Stimulated activated CD4-positive, alpha-beta T cell treated with anti-CD3 and anti-CD28 coated beads, TNF-alpha, amount 100 ng/mL, for 48 hours (primary cell): ENCODE data around the gene DAPK2.
A peak's percentile ranks its signal among the peaks of the same experiment; 100 is the strongest.

Experiments used
- DNase-seq, 3 donors: peaks; one replicate each; pipeline ENCODE4 v3.0.0-alpha.2; 2020; ENCODE audit warnings: low read depth in 3 of 3

DAPK2 gene

DNA sequence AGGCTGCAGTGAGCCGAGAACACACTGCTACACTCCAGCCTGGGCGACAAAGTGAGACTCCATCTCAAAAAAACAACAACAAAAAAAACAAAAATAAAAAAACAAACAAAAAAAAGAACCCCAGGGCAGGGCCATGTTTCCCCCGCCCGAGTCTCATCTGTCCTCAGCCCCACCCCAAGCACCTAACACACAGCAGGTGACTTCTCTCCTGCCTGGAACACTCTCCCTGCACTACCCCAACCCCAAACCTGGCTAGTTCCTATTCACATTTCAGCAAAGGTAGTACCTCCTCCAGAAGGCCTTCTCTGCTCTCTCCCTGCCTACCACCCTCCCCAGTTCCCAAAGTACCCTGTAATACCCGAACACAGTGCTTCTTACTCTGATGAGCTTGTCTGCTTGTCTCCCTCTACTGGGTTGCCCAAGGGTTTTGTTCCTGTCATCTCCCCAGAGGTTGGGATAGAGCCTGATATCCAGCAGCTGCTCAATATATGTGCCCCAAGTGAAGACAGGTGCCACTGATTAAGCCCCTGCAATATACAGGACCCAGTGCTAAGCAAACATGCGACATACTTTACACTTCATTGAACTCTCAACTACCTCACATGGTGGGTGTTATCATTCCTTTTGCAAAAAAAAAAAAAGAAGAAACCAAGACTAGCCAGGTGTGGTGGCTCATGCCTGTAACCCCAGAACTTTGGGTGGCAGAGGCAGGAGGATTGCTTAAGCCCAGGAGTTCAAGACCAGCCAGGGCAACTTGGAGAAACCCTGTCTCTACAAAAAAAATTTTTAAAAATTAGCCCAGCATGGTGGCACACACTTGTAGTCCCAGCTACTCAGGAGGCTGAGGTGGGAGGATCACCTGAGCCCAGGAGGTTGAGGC, 103.6 kb downstream of the DAPK2 start:
- DNase-seq = no peak

DNA sequence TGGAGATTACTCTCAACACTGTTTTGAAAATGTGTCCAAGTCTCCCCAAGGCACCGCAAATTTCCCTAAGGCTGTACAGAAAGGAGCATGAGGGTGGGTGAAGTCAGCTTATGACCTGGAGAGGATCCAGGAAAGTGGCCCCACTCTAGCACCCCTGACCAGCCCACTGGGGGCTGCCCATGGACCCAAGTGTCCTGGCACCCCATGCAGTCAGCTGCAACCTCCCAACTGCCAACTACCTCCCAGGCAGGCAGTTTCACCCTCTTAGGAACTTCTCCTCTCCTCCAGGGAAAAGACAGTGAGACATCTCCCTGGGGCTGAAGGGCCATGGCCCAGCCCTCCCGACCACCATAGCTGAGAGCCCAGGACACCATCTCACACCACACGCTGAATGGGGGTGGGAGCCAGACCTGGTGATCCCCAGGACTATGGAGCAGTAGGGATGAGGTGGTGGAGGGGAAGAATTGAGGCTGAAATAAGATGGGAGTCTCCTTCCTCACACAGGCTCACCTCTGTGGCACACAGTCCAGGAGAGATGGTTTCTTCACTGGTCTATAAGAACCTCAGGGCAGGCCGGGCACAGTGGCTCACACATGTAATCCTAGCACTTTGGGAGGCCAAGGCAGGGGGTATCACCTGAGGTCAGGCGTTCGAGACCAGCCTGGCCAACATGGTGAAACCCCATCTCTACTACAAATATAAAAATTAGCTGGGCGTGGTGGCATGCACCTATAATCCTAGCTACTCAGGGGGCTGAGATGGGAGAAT, 104.4 kb downstream of the DAPK2 start:
- no peak for DNase-seq

DNA sequence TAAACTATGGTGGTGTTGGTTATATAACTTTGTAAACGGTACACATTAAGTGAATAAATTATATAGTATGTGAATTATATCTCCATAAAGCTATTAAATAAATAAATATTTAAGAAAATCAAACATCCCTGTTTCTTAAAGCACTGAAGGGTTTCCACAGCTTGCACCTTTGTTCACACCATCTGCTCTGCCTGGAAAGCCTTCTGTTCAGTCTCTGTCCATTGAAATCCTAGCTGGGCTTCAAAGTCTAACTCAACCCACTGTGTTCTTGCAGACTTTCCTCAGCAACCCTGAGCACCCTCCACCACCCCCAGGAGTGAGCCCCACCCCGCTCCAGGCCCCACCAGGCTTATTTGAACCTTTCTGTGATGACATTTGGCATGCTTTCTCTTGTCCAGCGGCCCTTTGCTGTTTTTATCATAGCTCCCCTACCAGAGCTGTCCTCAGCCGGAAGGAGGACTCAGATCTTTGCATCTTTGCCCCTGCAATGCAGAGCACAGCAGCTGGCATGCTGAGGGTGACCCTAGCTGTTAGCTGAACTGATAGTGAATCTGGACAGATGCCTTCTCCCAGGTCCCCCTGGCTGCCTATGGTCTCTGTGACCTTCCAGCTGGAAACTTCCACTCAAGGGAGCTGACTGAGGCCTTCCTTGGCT, 105.2 kb downstream of the DAPK2 start:
- DNase-seq = no peak

DNA sequence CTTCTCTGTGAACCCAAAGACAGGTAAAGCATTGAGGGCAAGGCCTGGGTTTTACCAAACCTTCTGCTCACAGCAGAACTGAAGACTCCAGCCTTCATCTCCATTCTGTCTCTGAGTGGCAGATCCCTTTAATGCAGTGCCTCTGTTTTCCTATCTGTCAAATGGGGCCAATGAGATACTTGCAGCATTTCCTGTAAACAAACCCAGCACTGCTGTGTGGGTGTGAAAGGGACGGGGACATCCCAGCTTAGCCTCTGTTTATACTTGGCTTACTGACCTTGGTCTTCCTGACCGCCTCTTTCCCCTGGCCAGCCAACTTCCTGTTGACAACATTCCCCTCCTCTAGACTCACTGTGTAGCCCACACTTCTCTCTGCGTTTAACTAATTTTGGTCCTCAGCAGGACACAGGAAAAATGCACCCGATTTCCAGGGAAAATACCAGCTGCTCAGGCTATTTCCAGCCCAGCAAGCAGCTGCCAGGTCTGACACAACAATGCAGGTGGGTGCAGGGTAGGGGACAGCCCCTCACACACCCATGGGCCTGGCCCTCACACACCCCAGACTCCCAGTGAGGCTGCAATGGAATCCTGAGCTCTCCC, 106.7 kb downstream of the DAPK2 start:
- DNase-seq = no peak

DNA sequence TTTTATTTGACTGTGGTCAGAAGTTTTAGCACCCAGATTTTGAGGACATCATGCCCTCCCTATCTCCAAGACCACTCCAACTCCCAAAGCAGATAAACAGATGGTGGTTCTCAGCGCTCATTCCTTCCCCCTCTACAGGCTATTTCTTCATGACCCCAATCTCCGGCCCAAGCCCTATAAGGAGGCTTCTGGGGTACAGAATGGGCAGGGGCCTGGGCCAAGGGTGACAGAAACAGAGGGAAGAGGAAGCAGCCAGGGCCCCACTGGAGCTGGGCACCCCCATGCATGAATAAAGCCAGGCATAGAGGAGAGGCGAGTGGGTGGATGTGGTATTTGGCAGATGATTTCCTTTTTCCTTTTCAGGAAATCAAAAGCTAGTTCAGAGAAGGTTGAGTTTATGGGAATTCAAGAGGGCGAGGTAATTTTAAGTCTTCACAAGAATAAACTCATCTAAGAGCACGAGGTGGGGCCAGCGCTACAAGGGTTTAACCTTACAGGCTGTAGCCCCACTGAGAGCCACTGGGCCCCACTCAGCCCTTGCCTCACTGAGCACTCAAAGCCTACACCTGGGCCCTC, 107.7 kb downstream of the DAPK2 start:
- DNase-seq = peak in 1 of 3 donors; percentile 20

DNA sequence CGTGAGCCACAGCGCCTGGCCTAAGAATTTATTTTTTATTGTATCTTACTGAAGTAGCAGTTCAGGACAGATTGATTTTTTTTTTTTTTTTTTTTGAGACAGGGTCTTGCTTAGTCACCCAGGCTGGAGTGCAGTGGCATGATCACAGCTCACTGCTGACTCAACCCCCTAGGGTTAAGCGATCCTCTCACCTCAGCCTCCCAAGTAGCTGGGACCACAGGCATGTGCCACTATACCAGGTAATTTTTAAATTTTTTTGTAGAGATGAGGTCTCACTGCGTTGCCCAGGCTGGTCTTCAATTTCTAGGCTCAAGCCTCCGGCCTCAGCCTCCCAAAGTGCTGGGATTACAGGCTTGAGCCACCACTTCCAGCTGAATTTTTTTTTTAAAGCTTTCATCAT, 112.8 kb downstream of the DAPK2 start:
- DNase-seq = peak in 1 of 3 donors; percentile 8

DNA sequence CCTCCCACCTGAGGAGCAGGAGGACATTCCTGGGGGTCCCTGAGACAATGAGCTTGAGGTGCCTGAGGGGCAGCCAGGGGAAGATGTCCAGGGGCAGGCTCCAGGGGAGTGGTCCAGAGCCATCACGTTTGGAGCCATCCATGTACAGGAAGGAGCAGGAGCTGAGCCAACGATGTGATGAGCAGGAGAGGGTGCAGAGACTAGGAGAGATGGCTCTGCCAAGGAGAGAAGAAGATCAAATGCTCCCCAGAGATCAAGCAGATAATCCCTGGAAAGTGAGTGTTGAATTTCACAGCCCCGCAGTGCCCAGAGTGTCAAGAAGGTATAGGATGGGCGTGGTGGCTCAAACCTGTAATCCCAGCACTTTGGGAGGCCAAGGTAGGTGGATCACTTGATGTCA, 114.7 kb downstream of the DAPK2 start:
- no peak for DNase-seq

DNA sequence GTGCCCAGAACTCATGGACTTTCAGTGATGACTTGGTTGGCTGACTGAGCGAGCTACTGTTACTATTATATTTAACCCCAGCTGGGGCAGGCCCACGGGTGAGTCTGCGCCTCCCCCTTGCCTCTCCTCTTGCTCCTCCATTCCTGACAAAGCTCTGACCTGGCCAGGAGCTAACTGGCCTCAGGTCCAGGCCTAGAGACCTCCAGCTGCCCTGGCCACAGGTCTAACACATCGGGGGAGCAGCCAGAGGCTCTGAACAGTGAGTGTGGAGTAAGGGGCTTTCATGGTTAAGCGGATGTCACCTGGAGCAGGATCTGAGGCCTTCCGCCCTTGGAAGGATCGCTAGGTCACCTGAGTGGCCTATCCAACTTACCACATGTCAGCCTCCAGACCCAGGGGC, 116.3 kb downstream of the DAPK2 start:
- no peak for DNase-seq

DNA sequence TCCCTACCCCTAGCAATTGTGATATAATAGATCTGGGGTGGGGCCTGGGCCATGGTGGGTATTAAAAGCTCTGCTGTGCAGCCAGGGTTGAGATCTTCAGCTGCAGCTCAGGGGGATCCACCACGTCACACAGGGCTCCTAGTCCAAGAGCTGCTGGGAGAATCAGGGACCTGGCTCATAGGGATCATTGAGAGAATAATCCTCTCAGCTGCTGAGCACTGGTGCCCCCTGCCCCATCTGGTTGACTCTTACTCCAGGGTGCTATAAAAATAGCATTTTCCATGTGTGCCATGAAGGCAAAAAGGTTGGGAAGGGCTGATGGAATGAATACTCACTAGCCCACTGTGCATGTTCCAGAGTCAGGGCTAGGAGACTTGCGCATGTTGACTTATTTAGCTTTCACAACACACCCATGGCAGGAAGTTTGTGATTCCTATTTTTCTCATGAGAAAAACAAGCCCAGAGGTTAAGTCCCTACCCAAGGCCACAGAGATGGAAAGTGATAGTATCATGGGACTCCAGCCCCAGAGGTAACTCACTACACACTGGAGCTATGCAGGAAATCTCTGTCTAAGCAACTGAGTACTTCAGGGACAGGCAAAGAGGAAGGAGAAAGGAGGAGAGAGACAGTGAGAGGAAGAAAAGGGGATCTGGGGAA, 118.0 kb downstream of the DAPK2 start:
- no peak for DNase-seq

DNA sequence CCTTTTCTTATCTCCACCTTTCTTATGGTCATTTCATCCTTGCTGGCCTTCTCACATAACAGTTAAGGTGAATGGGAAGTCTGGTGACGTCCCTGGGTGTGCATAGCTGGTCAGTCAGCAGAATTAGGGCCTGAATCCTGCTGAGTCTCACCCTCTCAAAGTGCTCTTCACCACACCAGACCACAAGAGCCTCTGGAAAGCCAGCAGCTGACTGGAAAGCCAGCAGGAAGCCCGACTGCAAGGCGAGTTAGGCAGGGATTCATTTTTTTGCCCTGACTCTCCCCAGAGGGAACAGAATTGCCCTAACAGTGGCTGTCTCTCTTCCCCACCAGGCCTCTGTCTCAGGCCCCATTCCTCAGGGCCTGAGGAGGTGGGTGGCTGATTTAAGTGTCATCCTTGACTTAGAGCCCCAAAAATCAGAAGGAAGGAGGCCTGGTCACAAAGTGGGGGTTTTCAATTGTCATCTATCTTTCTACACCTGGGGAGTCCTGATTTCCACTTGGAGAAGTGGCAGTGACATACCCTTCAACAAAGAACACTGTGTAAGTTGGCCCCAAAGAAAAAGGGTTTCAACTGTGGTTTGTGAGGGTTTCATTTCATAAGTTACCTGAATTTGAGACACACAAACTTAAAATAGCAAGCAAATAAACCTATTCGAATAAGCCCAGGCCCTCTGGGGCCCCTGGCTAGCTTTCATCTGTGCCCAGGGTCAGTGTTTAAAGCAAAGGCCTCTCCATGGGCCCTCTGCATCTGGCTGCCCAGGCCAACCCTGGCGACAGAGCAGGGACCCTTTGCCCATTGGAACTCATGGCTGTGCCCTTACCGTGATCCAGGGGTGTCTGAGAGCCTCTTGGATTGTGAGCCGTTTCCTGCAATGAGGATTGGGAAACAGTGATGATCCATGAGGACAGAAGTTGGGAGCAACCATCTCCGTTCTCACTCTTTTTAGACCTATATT, 122.0 kb downstream of the DAPK2 start:
- DNase-seq = no peak

DNA sequence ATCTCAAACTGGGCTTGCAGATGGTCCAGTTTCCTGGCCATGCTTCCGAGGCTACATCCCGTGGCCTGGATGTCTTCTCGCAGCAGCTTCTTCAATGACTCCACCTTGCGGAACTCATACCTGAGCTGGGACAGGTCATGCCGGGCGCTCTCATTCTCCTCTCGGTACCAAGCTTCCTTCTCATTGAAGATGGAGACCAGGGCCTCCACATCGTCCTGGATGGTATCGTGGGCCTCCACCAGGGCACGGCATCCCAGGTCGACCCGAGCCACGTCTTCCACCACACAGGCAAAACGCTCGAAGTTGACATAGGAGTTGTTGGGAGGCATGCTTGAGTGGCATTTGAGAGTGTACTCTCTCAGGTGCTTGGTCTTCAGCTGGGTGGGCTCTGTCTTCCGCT, 123.4 kb downstream of the DAPK2 start:
- DNase-seq = no peak

DNA sequence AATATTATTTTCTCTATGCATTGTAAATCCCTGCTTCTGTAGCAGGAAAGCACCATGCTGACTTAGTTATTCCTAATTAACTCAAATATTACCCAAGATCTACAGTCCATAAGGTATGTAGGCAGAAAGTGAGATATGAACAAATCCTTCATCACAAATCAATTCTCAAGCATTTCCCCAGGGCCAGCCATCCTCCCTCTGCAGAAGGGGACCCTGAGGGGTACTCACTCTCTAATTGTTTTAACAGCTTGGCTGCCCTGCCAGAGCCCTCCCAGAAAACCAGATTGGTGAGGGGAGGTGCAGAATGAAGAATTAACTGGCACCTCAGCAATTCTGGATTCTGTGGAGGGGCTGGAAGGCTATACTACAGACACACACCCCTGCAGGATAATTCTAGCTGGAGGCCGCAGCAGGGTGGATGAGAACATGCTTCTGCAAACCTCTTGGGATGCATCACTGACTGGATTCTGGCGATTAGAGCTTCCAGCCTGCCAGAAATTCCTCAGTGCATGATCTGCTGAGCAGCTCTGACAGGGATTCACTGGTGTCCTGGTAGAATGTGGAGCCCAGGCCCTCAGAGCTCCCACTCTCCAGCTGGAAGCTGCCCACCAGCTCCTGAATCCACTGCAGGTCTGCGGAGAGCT, 123.9 kb downstream of the DAPK2 start:
- no peak for DNase-seq

DNA sequence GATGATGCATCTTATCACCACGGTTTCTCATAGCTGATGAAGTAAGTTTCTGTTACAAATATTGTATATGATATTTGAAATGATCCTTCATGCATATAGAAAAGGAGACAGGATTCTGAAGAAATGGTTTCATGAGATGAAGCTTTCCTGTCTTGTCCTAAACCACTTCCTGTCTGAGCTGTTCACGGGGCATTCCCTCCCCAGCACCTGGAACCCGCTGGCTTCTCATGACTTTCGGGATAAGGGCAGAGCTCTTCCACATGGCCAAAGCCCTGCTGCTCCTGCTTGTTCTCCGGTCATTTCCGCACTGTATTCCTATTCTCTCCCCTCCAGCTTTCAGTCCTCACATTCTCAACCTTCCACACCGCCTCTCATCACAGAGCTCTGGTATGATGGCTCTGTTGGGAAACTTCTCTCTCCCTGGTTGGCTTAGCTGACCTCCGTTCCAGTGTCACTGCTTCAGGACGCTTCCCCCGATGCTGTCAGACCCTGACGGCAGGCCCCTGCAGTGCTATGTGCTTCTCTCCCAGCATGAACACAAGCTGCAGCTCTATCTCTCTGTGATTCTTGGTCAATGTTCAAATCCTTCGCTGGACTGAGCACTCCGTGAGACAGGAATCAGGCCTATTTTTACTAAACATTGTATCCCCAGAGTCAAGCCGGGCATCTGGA, 125.6 kb downstream of the DAPK2 start:
- DNase-seq = no peak

DNA sequence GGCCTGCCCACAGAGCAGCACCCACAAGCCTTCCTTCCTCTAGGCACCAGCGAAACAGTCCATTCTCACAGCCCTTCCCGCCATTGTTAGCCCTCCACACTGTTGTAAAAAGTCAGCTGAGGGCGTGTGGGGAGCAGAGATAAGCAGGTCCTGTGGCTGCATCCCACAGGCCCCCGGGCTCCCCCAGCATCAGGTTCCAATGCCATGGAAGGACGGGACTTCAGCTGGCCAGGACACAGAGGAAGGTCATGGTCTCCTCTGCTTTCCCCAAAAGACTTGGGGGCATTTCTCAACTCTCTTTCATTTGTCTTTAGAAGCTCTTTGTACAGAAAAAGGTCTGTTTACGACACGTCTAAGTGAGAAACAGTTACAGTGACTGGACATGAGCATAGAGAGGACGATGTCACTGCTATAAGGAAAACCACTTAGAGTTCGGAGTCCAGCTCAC, 127.4 kb downstream of the DAPK2 start:
- no peak for DNase-seq

DNA sequence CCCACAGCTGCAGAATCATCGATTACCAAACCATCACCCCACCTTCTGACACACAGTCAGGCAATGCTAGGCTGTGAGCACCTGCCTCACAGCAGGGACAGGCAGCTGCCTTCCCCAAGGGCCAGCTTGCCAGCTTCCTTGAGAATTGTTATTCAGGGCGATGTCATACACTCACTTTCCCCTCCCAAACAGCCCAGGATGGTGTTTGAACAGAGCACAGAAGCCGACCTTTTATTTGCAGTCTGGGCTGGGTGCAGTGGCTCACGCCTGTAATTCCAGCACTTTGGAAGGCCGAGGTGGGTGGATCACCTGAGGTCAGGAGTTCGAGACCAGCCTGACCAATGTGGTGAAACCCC, 128.0 kb downstream of the DAPK2 start:
- no peak for DNase-seq

DNA sequence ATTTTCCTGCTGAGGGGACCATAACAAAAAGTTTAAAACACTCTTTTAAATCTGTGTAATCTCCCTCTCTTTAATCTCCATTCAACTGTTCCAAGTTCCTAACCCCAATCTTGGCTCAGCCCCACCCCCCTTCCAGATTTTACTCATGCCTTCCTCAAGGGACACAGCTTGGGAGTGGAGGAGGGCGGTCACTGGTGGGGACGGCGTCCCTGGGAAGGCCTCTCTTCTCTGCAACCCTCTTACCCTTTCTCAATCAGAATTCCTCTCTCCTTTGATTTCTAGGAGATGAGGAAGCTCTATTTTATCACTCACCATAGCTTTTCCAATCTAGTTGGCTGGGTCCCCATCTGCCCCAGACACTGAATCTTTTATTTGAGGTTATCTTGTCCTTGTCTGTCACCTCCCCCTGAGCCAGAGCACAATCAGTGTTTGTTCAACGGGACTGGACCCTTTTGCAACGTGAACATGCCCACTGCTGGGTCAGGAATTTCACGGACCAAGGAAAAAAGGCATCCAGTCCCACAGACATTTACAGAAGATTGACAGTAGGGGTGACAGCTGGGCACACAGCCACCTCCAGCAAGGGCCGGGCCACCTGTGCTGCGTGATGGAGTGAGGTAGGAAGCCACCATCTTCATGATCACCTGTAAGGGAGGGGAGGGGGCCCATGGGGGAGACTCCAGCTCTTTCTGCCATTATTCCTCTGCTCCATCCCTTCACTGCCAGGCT, 128.5 kb downstream of the DAPK2 start:
- DNase-seq = no peak

DNA sequence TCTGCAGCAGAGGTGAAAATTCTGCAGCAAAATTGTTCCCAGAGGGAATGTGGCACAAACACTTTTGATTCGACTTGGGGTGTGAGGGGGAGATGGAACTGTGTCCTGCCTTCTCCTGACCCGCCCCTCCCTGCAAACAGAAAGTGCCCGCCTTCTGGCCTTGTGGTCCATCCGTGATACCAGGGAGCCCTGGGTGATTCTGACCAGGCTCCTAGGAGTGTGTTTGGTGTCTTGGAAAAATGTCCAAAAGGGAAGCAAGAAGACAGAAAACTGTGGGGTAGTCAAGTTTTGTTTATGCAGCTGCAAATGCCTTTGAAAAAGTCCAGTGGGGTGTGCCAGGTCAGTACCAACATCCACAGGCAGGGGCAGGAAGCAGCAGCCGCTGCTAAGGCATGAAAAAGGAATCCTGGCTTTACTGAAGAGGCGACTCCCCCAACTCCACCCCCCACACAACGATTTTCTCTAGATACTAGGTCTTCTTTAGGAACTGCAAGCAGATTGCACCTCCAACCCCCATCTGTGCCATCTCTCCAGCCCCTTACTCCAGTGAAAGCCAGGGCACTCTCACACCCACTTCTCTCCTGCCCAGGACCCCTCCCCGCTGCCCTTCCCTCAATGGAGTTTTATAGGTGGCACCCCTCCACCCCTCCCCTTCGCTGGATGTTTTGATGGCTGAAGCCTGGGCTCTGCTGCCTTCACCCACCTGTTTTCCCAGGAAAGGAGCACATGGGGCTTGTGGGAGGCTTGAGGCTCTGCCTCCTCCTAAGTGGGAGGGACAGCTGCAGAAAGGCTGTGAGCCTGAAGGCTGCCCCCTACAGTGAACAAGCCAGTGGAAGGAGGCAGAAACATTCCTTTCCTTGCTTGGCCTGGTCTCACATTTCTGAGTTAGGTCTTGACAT, 130.2 kb downstream of the DAPK2 start:
- DNase-seq = no peak
